ENCODE measurements around the gene ERF. TPM values are rescaled to one million over a fixed set of nuclear protein-coding genes. Genes with fewer than 3 reads are reported as not detected.

ERF gene
- total RNA-seq, 1 donor from 2014 or later = 51.6 TPM

DNA sequence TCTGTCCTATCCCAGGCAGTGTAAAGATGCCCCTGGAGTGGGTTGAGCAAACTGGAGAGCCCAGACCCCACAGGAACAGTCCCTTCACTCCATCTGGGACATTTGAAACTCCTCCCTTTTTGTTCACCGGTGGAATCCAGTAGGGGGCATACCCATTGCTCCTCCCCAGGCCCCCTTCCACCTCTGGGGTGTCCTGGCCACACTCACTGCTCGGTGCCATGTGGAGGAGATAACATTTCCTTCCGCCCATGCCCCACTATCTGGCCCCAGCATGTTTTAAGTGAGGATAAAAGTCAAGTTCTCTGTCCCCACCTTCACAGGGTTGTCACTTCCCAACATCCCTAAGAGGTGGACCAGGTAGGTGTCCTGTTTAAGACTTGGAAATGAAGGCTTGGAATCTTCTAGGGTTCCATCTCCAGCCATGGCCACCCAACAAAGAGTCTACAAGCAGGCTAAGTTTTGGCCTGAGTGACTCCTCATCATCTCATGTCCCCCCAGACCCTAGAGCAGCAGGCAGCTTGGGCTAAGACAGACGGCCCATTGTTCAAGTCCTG lies 25.6 kb downstream of the ERF start:
- no peak overlapping the region for H3K4me3 ChIP-seq
- peaks cover 81 to 91% of the 10 kb centered on the region in 2 donors for H3K36me3 ChIP-seq
- no peaks in the 10 kb centered on the region for H3K27me3 ChIP-seq
- no peaks in the 10 kb centered on the region for H3K4me1 ChIP-seq
- no peak for DNase-seq (ENCODE audit: low spot score in 2 of 2)
- no peak for TF ChIP-seq CTCF (IDR thresholded peaks at IDR 0.05)
- H3K27ac ChIP-seq = no peak overlapping the region
- H3K9me3 ChIP-seq = no peaks in the 10 kb centered on the region
- intact Hi-C loops (cut with DNase I) = no loop called here

DNA sequence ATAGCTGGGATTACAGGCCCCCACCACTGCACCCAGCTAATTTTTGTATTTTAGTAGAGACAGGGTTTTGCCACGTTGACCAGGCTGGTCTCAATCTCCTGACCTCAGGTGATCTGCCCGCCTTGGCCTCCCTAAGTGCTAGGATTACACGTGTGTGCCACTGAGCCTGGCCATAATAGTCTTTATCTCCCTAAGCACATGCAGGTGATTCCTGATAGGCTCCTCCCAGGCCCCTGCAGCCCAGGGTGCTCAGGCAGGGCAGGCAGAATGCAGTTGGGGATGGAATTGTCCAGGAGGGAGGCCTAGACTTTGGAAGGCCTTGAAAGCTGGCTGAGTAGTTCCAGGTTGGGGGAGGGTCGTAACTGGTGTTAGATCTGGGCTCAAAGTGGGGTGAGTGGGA lies 26.3 kb downstream of the ERF start:
- peaks cover 78 to 88% of the 10 kb centered on the region in 2 donors for H3K36me3 ChIP-seq
- intact Hi-C loops (cut with DNase I) = no loop called here

DNA sequence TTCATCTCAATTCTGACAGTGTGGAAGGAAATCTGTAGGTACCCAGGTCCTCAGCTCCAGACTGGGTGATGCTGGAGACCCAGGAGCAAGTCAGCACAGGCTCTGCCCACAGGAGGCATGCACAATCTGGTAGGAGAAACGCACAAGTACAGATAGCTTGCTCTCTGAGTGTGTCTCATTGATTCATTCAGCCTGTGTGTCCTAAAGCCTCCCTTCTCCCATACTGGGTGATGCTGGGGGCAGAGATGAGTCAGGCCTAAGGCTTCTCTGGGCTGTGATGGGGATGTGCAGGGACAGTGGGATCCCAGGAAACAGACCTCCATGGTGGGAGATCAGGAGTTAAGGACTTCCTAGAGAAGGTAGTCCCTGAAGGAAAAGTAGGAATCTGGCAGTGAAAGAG lies 28.0 kb downstream of the ERF start:
- H3K27me3 ChIP-seq = no peaks in the 10 kb centered on the region
- H3K36me3 ChIP-seq = peaks cover 60 to 70% of the 10 kb centered on the region in 2 donors
- intact Hi-C loops (cut with DNase I) = no loop called here
- H3K4me1 ChIP-seq = no peaks in the 10 kb centered on the region
- no peak for TF ChIP-seq CTCF (IDR thresholded peaks at IDR 0.05)
- no peak overlapping the region for H3K4me3 ChIP-seq
- H3K27ac ChIP-seq = no peak overlapping the region
- H3K9me3 ChIP-seq = no peaks in the 10 kb centered on the region
- DNase-seq (ENCODE audit: low spot score in 2 of 2) = no peak

More for the DNA sequence above, 26.3 kb downstream of the ERF start:
- no peaks in the 10 kb centered on the region for H3K4me1 ChIP-seq
- no peak for TF ChIP-seq CTCF (IDR thresholded peaks at IDR 0.05)
- H3K9me3 ChIP-seq = no peaks in the 10 kb centered on the region
- DNase-seq (ENCODE audit: low spot score in 2 of 2) = no peak
- no peak overlapping the region for H3K27ac ChIP-seq
- H3K27me3 ChIP-seq = no peaks in the 10 kb centered on the region
- no peak overlapping the region for H3K4me3 ChIP-seq

DNA sequence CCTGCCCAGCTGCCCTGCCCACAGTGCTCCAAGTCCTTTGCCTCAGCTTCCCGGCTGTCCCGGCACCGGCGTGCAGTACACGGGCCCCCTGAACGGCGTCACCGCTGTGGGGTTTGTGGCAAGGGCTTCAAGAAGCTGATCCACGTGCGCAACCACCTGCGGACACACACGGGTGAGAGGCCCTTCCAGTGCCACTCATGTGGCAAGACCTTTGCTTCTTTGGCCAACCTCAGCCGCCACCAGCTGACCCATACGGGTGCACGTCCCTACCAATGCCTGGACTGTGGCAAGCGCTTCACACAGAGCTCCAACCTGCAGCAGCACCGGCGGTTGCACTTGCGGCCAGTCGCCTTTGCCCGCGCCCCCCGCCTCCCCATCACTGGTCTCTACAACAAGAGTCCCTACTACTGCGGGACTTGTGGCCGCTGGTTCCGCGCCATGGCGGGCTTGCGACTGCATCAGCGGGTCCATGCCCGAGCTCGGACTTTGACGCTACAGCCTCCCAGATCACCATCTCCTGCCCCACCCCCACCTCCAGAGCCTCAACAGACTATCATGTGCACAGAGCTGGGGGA lies 29.1 kb downstream of the ERF start:
- Histone ChIP-seq H3K4me3 (no peak overlapping the region), H3K27me3 (no peaks in the 10 kb centered on the region), H3K36me3 (peaks cover 52 to 61% of the 10 kb centered on the region in 2 donors), H3K9me3 (no peaks in the 10 kb centered on the region), H3K4me1 (peaks cover 0 to 5% of the 10 kb centered on the region in 2 donors), H3K27ac (no peak overlapping the region)
- no peak for DNase-seq (ENCODE audit: low spot score in 2 of 2)
- no peak for TF ChIP-seq CTCF (IDR thresholded peaks at IDR 0.05)
- intact Hi-C loops (cut with DNase I) = no loop called here

- no peak for DNase-seq (ENCODE audit: low spot score in 2 of 2)
- Histone ChIP-seq H3K4me3 (no peak overlapping the region), H3K27ac (no peak overlapping the region), H3K27me3 (no peaks in the 10 kb centered on the region), H3K36me3 (peaks cover 47 to 56% of the 10 kb centered on the region in 2 donors), H3K9me3 (no peaks in the 10 kb centered on the region), H3K4me1 (peaks cover 0 to 9% of the 10 kb centered on the region in 2 donors)
- no peak for TF ChIP-seq CTCF (IDR thresholded peaks at IDR 0.05)
- intact Hi-C loops (cut with DNase I) = loop anchor here (5.0 kb wide), 1 partner anchor 148 kb away; the partner anchor contains the start of gene ZNF574
Measured at GRCh38 chr19:42224940-42225717, 29.8 kb downstream of the ERF start.

All from ascending aorta (tissue), 2 donors.